ENCODE data around the gene PPM1E.

Gene PPM1E

GRCh38 chr17:58783380-58783779, 27.7 kb downstream of the PPM1E start:
- no peaks in the 10 kb centered on the region for H3K27me3 ChIP-seq (ENCODE audit: insufficient read depth, low read depth, severe bottlenecking)
- no peak overlapping the region for H3K27ac ChIP-seq
- no peaks in the 10 kb centered on the region for H3K9me3 ChIP-seq (ENCODE audit: severe bottlenecking)
- H3K4me3 ChIP-seq (ENCODE audit: low read depth, low read length): no peak overlapping the region
- DNase-seq: no peak
- H3K36me3 ChIP-seq: peaks cover 3% of the 10 kb centered on the region; the same call in 1 of the 2 replicates
- TF ChIP-seq CTCF (IDR thresholded peaks at IDR 0.05; ENCODE audit: low read depth, low read length): no peak

- Histone ChIP-seq H3K27ac (no peak overlapping the region), H3K9me3 (ENCODE audit: severe bottlenecking) (no peaks in the 10 kb centered on the region), H3K36me3 (peaks cover 3% of the 10 kb centered on the region; the same call in 1 of the 2 replicates), H3K4me3 (ENCODE audit: low read depth, low read length) (no peak overlapping the region), H3K27me3 (ENCODE audit: insufficient read depth, low read depth, severe bottlenecking) (no peaks in the 10 kb centered on the region)
- TF ChIP-seq CTCF (IDR thresholded peaks at IDR 0.05; ENCODE audit: low read depth, low read length): no peak
- DNase-seq: no peak
Observed at GRCh38 chr17:58785097-58785496, 29.4 kb downstream of the PPM1E start.

- Histone ChIP-seq H3K4me3 (ENCODE audit: low read depth, low read length) (no peak overlapping the region), H3K27ac (peak overlapping the region; percentile 43; the same call in 1 of the 2 replicates)
- no peak for DNase-seq
Observed at GRCh38 chr17:58786586-58787295, 31.1 kb downstream of the PPM1E start.

DNA sequence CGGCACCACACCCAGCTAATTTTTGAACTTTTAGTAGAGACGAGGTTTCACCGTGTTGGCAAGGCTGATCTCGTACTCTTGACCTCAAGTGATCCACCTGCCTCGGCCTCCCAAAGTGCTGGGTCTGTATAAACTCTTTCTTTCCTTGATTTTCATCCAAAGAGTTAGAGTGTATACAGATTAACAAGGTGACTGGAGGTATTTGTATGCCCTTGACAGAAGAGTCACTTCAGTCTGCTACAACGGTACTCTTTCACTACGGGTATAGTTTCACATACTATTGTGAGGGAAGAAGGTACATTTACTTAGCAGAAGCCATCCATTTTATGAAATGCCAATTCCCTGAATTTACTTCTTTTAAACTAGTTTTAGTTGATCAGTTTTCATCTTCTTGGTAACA, 32.5 kb downstream of the PPM1E start:
- H3K9me3 ChIP-seq (ENCODE audit: severe bottlenecking): no peaks in the 10 kb centered on the region
- no peak for DNase-seq
- no peak for TF ChIP-seq CTCF (IDR thresholded peaks at IDR 0.05; ENCODE audit: low read depth, low read length)

More at GRCh38 chr17:58786586-58787295, 31.1 kb downstream of the PPM1E start:
- Histone ChIP-seq H3K27me3 (ENCODE audit: insufficient read depth, low read depth, severe bottlenecking) (no peaks in the 10 kb centered on the region), H3K36me3 (peaks cover 3% of the 10 kb centered on the region; the same call in 1 of the 2 replicates), H3K9me3 (ENCODE audit: severe bottlenecking) (no peaks in the 10 kb centered on the region)
- TF ChIP-seq CTCF (IDR thresholded peaks at IDR 0.05; ENCODE audit: low read depth, low read length): no peak

GRCh38 chr17:58789160-58789559, 33.5 kb downstream of the PPM1E start:
- H3K4me3 ChIP-seq (ENCODE audit: low read depth, low read length): no peak overlapping the region; the same call in 1 of the 2 replicates
- peak overlapping the region; percentile 64 for H3K27ac ChIP-seq
- H3K9me3 ChIP-seq (ENCODE audit: severe bottlenecking): no peaks in the 10 kb centered on the region
- no peaks in the 10 kb centered on the region for H3K27me3 ChIP-seq (ENCODE audit: insufficient read depth, low read depth, severe bottlenecking)
- peak; percentile 24 for DNase-seq
- H3K36me3 ChIP-seq: no peaks in the 10 kb centered on the region; the same call in 1 of the 2 replicates
- no peak for TF ChIP-seq CTCF (IDR thresholded peaks at IDR 0.05; ENCODE audit: low read depth, low read length)

More for the DNA sequence above, 32.5 kb downstream of the PPM1E start:
- H3K27me3 ChIP-seq (ENCODE audit: insufficient read depth, low read depth, severe bottlenecking): no peaks in the 10 kb centered on the region
- H3K27ac ChIP-seq: peak overlapping the region; percentile 64
- no peak overlapping the region; the same call in 1 of the 2 replicates for H3K4me3 ChIP-seq (ENCODE audit: low read depth, low read length)
- H3K36me3 ChIP-seq: no peaks in the 10 kb centered on the region
